Measurements from ENCODE around the gene NME8.

- TF ChIP-seq CTCF (IDR thresholded peaks at IDR 0.05; ENCODE audit: insufficient read depth, low read depth, low read length) (no peak), EZH2 (IDR thresholded peaks at IDR 0.05; ENCODE audit: insufficient read depth, low read length) (no peak)
Measured at GRCh38 chr7:37920849-37921805, 72.7 kb downstream of the NME8 start.
